Pancreas (tissue), 10 donors: ENCODE results near the gene PLBD2. TPM values are rescaled to one million over a fixed set of nuclear protein-coding genes. Genes with fewer than 3 reads are reported as not detected.

Source experiments
- ATAC-seq, 4 donors: fragments of 200-7000 bp; cut with Tn5 transposase; one replicate each; pipeline versions ENCODE4 v1.8.0 to v1.9.1; 2020; ENCODE audit warnings: mild to moderate bottlenecking in 4 of 4, moderate library complexity in 4 of 4
- DNase-seq, 6 donors: peaks; one replicate each; pipeline ENCODE4 v3.0.0-alpha.2; 2020
- FAIRE-seq: peaks from 2 replicates; lab custom pipeline; 2012; peaks lifted over from hg19 to GRCh38; lab: Jason Lieb, UNC
- H3K27ac ChIP-seq, 4 donors: fragments of 200-600 bp; sonication (generic); 1 replicate in 3 of 4; 2 replicates in 1 of 4; pipeline versions ENCODE4 v1.5.0 to v1.8.0; 2020
- H3K27me3 ChIP-seq, 4 donors: fragments of 200-600 bp; one replicate each; pipeline ENCODE4 v1.8.0; 2021
- H3K36me3 ChIP-seq, 3 donors: fragments of 200-600 bp; sonication (generic) in 1 of 3; one replicate each; pipeline versions ENCODE4 v1.5.0 to v1.8.0; 2020 to 2021
- H3K4me1 ChIP-seq, 3 donors: fragments of 200-600 bp; one replicate each; pipeline ENCODE4 v1.8.0; 2021
- H3K4me3 ChIP-seq, 4 donors: fragments of 200-600 bp; sonication (generic) in 2 of 4; one replicate each; pipeline versions ENCODE4 v1.5.0 to v1.8.0; 2020 to 2021
- H3K9me3 ChIP-seq, 4 donors: fragments of 200-600 bp; one replicate each; pipeline ENCODE4 v1.8.0; 2021
- WGBS, 2 donors: extraction: QIAGEN DNeasy Blood & Tissue Kit; methylation state at CpG; one replicate each; pipeline ENCODE4 v1.1.7; 2013; 5-methylcytosine and 5-hydroxymethylcytosine counted together
- intact Hi-C, 3 donors: fragments of 100-400 bp; cut with DNase I; formaldehyde crosslinking; loops; one replicate each; pipeline versions ENCODE4 v1.11.1 to v1.14.2; 2022
- polyA plus RNA-seq, 2 donors: library from polyadenylated mRNA; stranded (reverse); fragments of 200-250 nt; gene quantifications; one replicate each; pipeline ENCODE4 v1.2.3, GENCODE V29; 2013
- total RNA-seq, 6 donors: library from RNA; stranded (reverse); fragmentation: NEBNext Ultra II Directional in 4 of 6; extraction: Animal tissue kit (Norgen Biotek cat#: 25700) in 4 of 6; gene quantifications; one replicate each; pipeline versions ENCODE4 v1.2.1 to v1.2.4, GENCODE V29; 2021 to 2023
- TF ChIP-seq, protein P1 (sequence below), 4 donors: fragments of 200-600 bp; sonication (generic) in 3 of 4; IDR thresholded peaks; one replicate each; pipeline versions ENCODE4 v1.5.0 to v1.8.0; 2021; ENCODE audit warnings: antibody characterized with exemption in 4 of 4
- donor health status: healthy with polysubstance abuse.
- donor health status: DM: no; HTN: no; CAD: no; lungs with moderate emphysema.
- donor health status: DM: no; HTN: no; CAD: no.
- donor health status: control.
- donor health status: control.
- donor health status: Bipolar disorder and iron deficiency.
- donor health status: DM: yes; HTN: yes; CAD: no.
- donor health status: DM: no; HTN: no; CAD: no.
- donor health status: DM: no; HTN: no; CAD: no.
- donor health status: DM: yes; HTN: yes; CAD: no.

The PLBD2 gene
- total and polyA plus RNA-seq, 8 donors: 11.4 to 29.3 (median 14.9) TPM

DNA sequence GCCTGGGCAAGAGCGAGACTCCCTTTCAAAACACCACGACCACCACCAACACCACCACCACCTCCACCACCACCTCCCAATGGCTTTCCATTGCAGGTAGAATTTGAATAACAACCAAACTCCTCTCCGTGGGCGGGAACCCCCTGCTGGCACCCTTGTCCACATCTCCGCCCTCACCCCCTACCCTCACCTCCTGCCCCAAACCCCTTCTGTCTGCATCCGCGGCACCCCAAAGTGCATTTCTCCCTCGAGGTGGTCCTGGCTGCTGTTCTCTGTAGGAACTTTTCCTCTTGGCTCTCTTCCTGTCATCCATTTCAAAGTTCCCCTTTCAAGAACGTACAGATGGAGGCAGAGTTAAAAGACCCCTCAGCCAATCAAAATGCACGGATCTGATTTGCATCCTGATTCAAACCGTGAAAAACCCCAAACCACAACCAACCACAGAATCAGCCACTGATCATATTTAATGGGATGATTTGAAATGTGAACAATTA is 67.6 kb downstream of the PLBD2 start:
- ATAC-seq (no peak), FAIRE-seq (no peak), DNase-seq (no peak)
- TF ChIP-seq, protein P1, sequence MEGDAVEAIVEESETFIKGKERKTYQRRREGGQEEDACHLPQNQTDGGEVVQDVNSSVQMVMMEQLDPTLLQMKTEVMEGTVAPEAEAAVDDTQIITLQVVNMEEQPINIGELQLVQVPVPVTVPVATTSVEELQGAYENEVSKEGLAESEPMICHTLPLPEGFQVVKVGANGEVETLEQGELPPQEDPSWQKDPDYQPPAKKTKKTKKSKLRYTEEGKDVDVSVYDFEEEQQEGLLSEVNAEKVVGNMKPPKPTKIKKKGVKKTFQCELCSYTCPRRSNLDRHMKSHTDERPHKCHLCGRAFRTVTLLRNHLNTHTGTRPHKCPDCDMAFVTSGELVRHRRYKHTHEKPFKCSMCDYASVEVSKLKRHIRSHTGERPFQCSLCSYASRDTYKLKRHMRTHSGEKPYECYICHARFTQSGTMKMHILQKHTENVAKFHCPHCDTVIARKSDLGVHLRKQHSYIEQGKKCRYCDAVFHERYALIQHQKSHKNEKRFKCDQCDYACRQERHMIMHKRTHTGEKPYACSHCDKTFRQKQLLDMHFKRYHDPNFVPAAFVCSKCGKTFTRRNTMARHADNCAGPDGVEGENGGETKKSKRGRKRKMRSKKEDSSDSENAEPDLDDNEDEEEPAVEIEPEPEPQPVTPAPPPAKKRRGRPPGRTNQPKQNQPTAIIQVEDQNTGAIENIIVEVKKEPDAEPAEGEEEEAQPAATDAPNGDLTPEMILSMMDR (IDR thresholded peaks at IDR 0.05): no peak
- Histone ChIP-seq H3K4me3 (no peak overlapping the region), H3K27ac (no peak overlapping the region), H3K4me1 (peaks cover 0 to 9% (median 7%) of the 10 kb centered on the region in 3 donors), H3K27me3 (no peaks in the 10 kb centered on the region), H3K36me3 (no peaks in the 10 kb centered on the region), H3K9me3 (no peaks in the 10 kb centered on the region)
- 67 to 69% methylated on average over 11 of the region's 11 CpGs for WGBS, 2 donors
- intact Hi-C loops: loop anchor here in 2 of 3 donors (5.0 to 10.0 kb wide), 3 partner anchors 111 to 231 kb away; no protein-coding TSS in a partner anchor

GRCh38 chr12:113427882-113428281 is 69.5 kb downstream of the PLBD2 start:
- TF ChIP-seq, protein P1 (IDR thresholded peaks at IDR 0.05): no peak
- no peak for ATAC-seq
- no peak overlapping the region for H3K27ac ChIP-seq
- peaks cover 0 to 8% (median 2%) of the 10 kb centered on the region in 3 donors for H3K4me1 ChIP-seq
- DNase-seq: no peak
- no peak for FAIRE-seq
- intact Hi-C loops: loop anchor here in 2 of 3 donors (5.0 to 10.0 kb wide), 3 partner anchors 113 to 233 kb away; no protein-coding TSS in a partner anchor
- WGBS, 2 donors: 78 to 84% methylated on average over 9 of the region's 9 CpGs
- no peaks in the 10 kb centered on the region for H3K36me3 ChIP-seq
- no peak overlapping the region for H3K4me3 ChIP-seq
- H3K27me3 ChIP-seq: no peaks in the 10 kb centered on the region
- no peaks in the 10 kb centered on the region for H3K9me3 ChIP-seq

- TF ChIP-seq, protein P1 (IDR thresholded peaks at IDR 0.05): no peak
- Histone ChIP-seq H3K4me3 (no peak overlapping the region), H3K9me3 (no peaks in the 10 kb centered on the region), H3K27me3 (no peaks in the 10 kb centered on the region), H3K4me1 (peaks cover 0 to 2% (median 0%) of the 10 kb centered on the region in 3 donors), H3K27ac (no peak overlapping the region), H3K36me3 (no peaks in the 10 kb centered on the region)
- no peak for DNase-seq
- ATAC-seq: no peak
- no peak for FAIRE-seq
- WGBS, 2 donors: 97 to 100% methylated on average over 1 of the region's 1 CpG
- intact Hi-C loops: loop anchor here in 2 of 3 donors (5.0 to 10.0 kb wide), 3 partner anchors 114 to 234 kb away; no protein-coding TSS in a partner anchor
Measured at GRCh38 chr12:113428482-113428881, 70.1 kb downstream of the PLBD2 start.

GRCh38 chr12:113432986-113433385 is 74.6 kb downstream of the PLBD2 start:
- TF ChIP-seq, protein P1 (IDR thresholded peaks at IDR 0.05): no peak
- Histone ChIP-seq H3K9me3 (no peaks in the 10 kb centered on the region), H3K36me3 (no peaks in the 10 kb centered on the region), H3K4me1 (no peaks in the 10 kb centered on the region), H3K4me3 (no peak overlapping the region), H3K27me3 (no peaks in the 10 kb centered on the region), H3K27ac (no peak overlapping the region)
- intact Hi-C loops: no loop called here
- no peak for ATAC-seq
- DNase-seq: no peak
- no peak for FAIRE-seq

DNA sequence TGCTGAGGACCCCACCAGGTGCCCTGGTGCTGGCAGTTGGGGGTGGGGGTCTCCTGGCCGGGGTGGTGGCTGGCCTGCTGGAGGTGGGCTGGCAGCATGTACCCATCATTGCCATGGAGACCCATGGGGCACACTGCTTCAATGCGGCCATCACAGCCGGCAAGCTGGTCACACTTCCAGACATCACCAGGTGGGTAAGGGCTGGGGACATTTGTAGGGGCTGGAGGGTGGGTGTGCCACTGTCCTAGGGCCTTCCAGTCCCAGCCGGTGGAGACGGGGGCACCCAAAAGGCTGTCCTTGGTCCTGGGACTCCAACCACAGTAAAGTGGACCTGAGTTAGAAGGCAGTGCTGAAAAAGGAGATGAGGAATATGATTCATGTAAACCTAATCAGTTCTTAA is 77.0 kb downstream of the PLBD2 start:
- peak in 1 of 6 donors; percentile 43 for DNase-seq
- WGBS, 2 donors: 86 to 87% methylated on average over 5 of the region's 5 CpGs

More for the DNA sequence above, 77.0 kb downstream of the PLBD2 start:
- TF ChIP-seq, protein P1 (IDR thresholded peaks at IDR 0.05): no peak
- H3K4me1 ChIP-seq: no peaks in the 10 kb centered on the region
- H3K9me3 ChIP-seq: no peaks in the 10 kb centered on the region
- no peaks in the 10 kb centered on the region for H3K36me3 ChIP-seq
- no peak overlapping the region for H3K4me3 ChIP-seq
- intact Hi-C loops: no loop called here
- no peak overlapping the region for H3K27ac ChIP-seq
- no peak for FAIRE-seq
- ATAC-seq: no peak
- H3K27me3 ChIP-seq: no peaks in the 10 kb centered on the region
